AG09309 (cell line): ENCODE measurements around the gene SUN1.

Experiments
- DNase-seq: peaks from one replicate; pipeline ENCODE4 v3.0.0-alpha.2; 2010; ENCODE audit warnings: low read depth
- H3K4me3 ChIP-seq: 2 replicates; pipeline ENCODE4 v1.5.1; 2011; ENCODE audit warnings: mild to moderate bottlenecking, low read depth, low read length, moderate library complexity; ENCODE audit not compliant: control insufficient read depth
- TF ChIP-seq, protein P1 (sequence below): IDR thresholded peaks from 2 replicates; pipeline ENCODE4 v1.5.1; 2011; ENCODE audit warnings: mild to moderate bottlenecking, low read depth, low read length, inconsistent platforms; ENCODE audit not compliant: insufficient read depth, control insufficient read depth; ENCODE audit errors: missing control alignments

The SUN1 gene

GRCh38 chr7:894927-895450 lies 62.7 kb downstream of the SUN1 start:
- no peak for DNase-seq
- TF ChIP-seq, protein P1, sequence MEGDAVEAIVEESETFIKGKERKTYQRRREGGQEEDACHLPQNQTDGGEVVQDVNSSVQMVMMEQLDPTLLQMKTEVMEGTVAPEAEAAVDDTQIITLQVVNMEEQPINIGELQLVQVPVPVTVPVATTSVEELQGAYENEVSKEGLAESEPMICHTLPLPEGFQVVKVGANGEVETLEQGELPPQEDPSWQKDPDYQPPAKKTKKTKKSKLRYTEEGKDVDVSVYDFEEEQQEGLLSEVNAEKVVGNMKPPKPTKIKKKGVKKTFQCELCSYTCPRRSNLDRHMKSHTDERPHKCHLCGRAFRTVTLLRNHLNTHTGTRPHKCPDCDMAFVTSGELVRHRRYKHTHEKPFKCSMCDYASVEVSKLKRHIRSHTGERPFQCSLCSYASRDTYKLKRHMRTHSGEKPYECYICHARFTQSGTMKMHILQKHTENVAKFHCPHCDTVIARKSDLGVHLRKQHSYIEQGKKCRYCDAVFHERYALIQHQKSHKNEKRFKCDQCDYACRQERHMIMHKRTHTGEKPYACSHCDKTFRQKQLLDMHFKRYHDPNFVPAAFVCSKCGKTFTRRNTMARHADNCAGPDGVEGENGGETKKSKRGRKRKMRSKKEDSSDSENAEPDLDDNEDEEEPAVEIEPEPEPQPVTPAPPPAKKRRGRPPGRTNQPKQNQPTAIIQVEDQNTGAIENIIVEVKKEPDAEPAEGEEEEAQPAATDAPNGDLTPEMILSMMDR, result no peak
- H3K4me3 ChIP-seq, result no peak overlapping the region

GRCh38 chr7:895451-896052 lies 63.3 kb downstream of the SUN1 start:
- no peak for DNase-seq
- TF ChIP-seq, protein P1, result no peak
- H3K4me3 ChIP-seq, result no peak overlapping the region

DNA sequence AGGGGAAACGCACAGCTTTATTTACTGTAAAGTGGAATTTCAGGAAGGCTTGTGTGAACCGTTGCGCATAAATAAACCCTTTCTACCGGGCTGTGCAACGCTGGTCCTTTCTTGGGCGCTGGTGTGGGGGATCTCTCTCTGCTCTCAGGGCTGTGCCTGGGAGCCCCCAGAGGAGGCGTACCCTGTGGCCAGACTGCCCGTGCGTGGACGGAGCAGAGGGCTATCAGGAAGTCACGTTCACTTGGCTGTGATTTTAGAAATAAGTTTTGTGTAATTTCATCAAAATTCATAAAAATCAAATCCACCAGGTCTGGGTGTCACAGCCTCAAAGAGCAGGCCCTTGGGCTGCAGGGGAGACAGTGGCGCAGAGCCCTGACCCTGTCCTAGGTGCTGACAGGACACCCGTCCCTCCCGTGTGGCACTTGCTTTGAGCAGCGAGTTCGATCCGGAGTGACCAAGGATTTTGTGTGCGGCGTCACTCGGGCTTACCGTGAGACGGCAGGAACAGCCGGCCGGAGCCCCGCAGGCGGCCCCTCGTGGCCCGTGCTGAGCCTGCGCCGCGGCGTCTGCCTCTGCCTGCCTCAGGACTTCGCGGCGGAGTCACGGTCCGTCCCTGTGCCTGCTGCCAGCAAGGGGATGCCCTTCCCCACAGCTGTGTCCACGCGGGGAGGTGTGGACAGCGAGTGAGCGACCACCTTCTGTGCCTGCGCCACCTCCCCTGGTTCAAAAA lies 64.2 kb downstream of the SUN1 start:
- TF ChIP-seq, protein P1, result no peak
- H3K4me3 ChIP-seq, result no peak overlapping the region
- DNase-seq, result no peak

GRCh38 chr7:897086-897485 lies 64.8 kb downstream of the SUN1 start:
- H3K4me3 ChIP-seq, result no peak overlapping the region
- TF ChIP-seq, protein P1, result no peak
- no peak for DNase-seq

GRCh38 chr7:897771-898376 lies 65.6 kb downstream of the SUN1 start:
- H3K4me3 ChIP-seq, result no peak overlapping the region
- DNase-seq, result no peak
- TF ChIP-seq, protein P1, result no peak

GRCh38 chr7:898460-898854 lies 66.2 kb downstream of the SUN1 start:
- TF ChIP-seq, protein P1, result no peak
- DNase-seq, result no peak
- no peak overlapping the region for H3K4me3 ChIP-seq
